OCI-LY7 (cell line): ENCODE results near the gene BCAN. TPM values are rescaled to one million over a fixed set of nuclear protein-coding genes. Genes with fewer than 3 reads are reported as not detected.

Experiments
- BruUV-seq: library from RNA; stranded (reverse); fragments of 400-500 nt; replicated peaks from 2 replicates; lab custom pipeline; 2021; lab: Mats Ljungman, UMichigan
- CTCF ChIA-PET: fragments of 300-600 bp; sonication (Branson Sonifier 250); formaldehyde crosslinking; loops from one replicate; lab custom pipeline; 2022; ENCODE audit warnings: antibody characterized with exemption; ENCODE audit not compliant: unreplicated experiment; lab: Charles Lee
- POLR2A ChIA-PET: fragments of 300-600 bp; sonication (Branson Sonifier 250); formaldehyde crosslinking; loops from one replicate; lab custom pipeline; 2022; ENCODE audit warnings: antibody characterized with exemption; lab: Charles Lee
- DNase-seq: peaks from one replicate; pipeline ENCODE4 v3.0.0-alpha.2; 2015; ENCODE audit warnings: low spot score
- H2AFZ ChIP-seq: fragments of 200-600 bp; sonication (generic), shearing (Covaris generic); 2 replicates; pipeline ENCODE4 v1.6.1; 2014; ENCODE audit warnings: mild to moderate bottlenecking, antibody characterized with exemption, low read length, moderate library complexity
- H3K27ac ChIP-seq: fragments of 200-600 bp; sonication (generic); 2 replicates; pipeline ENCODE4 v1.5.1; 2014; ENCODE audit warnings: mixed run types, low read depth, mild to moderate bottlenecking, moderate library complexity, low read length, inconsistent platforms; ENCODE audit not compliant: poor library complexity, severe bottlenecking
- H3K36me3 ChIP-seq: fragments of 200-600 bp; sonication (generic); 2 replicates; pipeline ENCODE4 v1.6.1; 2014; ENCODE audit warnings: mild to moderate bottlenecking, antibody characterized with exemption, low read length, moderate library complexity, mixed read lengths; ENCODE audit not compliant: insufficient read depth
- H3K4me1 ChIP-seq: fragments of 200-600 bp; sonication (generic); 2 replicates; pipeline ENCODE4 v1.5.1; 2014; ENCODE audit warnings: mild to moderate bottlenecking, low read length; ENCODE audit not compliant: insufficient read depth, poor library complexity, severe bottlenecking
- H3K4me2 ChIP-seq: fragments of 200-600 bp; sonication (generic); 2 replicates; pipeline ENCODE4 v1.6.1; 2014; ENCODE audit warnings: mild to moderate bottlenecking, low read length
- H3K4me3 ChIP-seq: fragments of 200-600 bp; sonication (generic); 2 replicates; pipeline ENCODE4 v1.5.1; 2014; ENCODE audit warnings: mild to moderate bottlenecking, low read depth, low read length; ENCODE audit not compliant: poor library complexity, severe bottlenecking
- H3K79me2 ChIP-seq: fragments of 200-600 bp; sonication (generic); 2 replicates; pipeline ENCODE4 v1.6.1; 2016; ENCODE audit warnings: low read depth, mild to moderate bottlenecking, low read length, moderate library complexity, mixed read lengths; ENCODE audit not compliant: insufficient read depth
- H3K9me2 ChIP-seq: fragments of 200-600 bp; sonication (generic); 2 replicates; pipeline ENCODE4 v1.6.1; 2016; ENCODE audit warnings: mild to moderate bottlenecking, low read length, mixed read lengths; ENCODE audit not compliant: insufficient read depth
- H3K9me3 ChIP-seq: fragments of 200-600 bp; sonication (generic); 2 replicates; pipeline ENCODE4 v1.6.1; 2014; ENCODE audit warnings: mild to moderate bottlenecking, mixed run types, low read length, mixed read lengths
- H4K20me1 ChIP-seq: fragments of 200-600 bp; sonication (generic); 2 replicates; pipeline ENCODE4 v1.6.1; 2014; ENCODE audit warnings: mild to moderate bottlenecking, antibody characterized with exemption, low read length, moderate library complexity, mixed read lengths; ENCODE audit not compliant: insufficient read depth
- CTCF ChIP-seq: fragments of 200-600 bp; sonication (generic); conservative IDR thresholded peaks from 2 replicates; pipeline ENCODE4 v1.5.1; 2014; ENCODE audit warnings: mild to moderate bottlenecking, antibody characterized with exemption, low read length, moderate library complexity, mixed read lengths
- EZH2phosphoT487 ChIP-seq: fragments of 200-600 bp; sonication (generic); IDR thresholded peaks from 2 replicates; pipeline ENCODE4 v1.6.1; 2018; ENCODE audit warnings: low read depth, borderline replicate concordance, mild to moderate bottlenecking, mixed run types, antibody characterized with exemption, low read length, moderate library complexity, mixed read lengths
- intact Hi-C: fragments of 100-400 bp; cut with micrococcal nuclease; formaldehyde crosslinking; loops from one replicate; pipeline ENCODE4 v1.10.0; 2022; ENCODE audit not compliant: unreplicated experiment
- total RNA-seq, 2 experiments: library from RNA; depleted of rRNA in 1 of 2; stranded (reverse); fragments of >200 nt in 1 of 2; shearing (Covaris generic) in 1 of 2; gene quantifications; 2 replicates each; pipeline ENCODE4 v1.2.3, GENCODE V29; 2014 to 2022

Gene BCAN
- total RNA-seq, 2 experiments from 2014 or later = not detected

GRCh38 chr1:156669794-156670193 lies 27.9 kb downstream of the BCAN start:
- POLR2A ChIA-PET = no interaction called here
- intact Hi-C loops = no loop called here

GRCh38 chr1:156670359-156670758 lies 28.4 kb downstream of the BCAN start:
- H2AFZ ChIP-seq = no peak overlapping the region
- intact Hi-C loops = no loop called here
- no peak overlapping the region for H3K4me3 ChIP-seq
- H3K9me2 ChIP-seq = no peaks in the 10 kb centered on the region
- TF ChIP-seq EZH2phosphoT487 (no peak), CTCF (no peak)
- POLR2A ChIA-PET = no interaction called here
- peaks cover 2% of the 10 kb centered on the region for H3K4me1 ChIP-seq
- no peak overlapping the region for H3K4me2 ChIP-seq
- CTCF ChIA-PET = no interaction called here
- H3K36me3 ChIP-seq = no peaks in the 10 kb centered on the region
- no peaks in the 10 kb centered on the region for H3K9me3 ChIP-seq
- H3K79me2 ChIP-seq = no peaks in the 10 kb centered on the region
- DNase-seq = no peak
- no peaks in the 10 kb centered on the region; the same call in 1 of the 2 replicates for H4K20me1 ChIP-seq
- BruUV-seq = no TSS peak
- H3K27ac ChIP-seq = no peak overlapping the region

More at GRCh38 chr1:156669794-156670193, 27.9 kb downstream of the BCAN start:
- Histone ChIP-seq H3K4me3 (no peak overlapping the region), H3K27ac (no peak overlapping the region), H4K20me1 (no peaks in the 10 kb centered on the region; the same call in 1 of the 2 replicates), H3K4me1 (peaks cover 8% of the 10 kb centered on the region), H3K9me3 (no peaks in the 10 kb centered on the region), H2AFZ (no peak overlapping the region), H3K79me2 (no peaks in the 10 kb centered on the region), H3K9me2 (no peaks in the 10 kb centered on the region), H3K4me2 (no peak overlapping the region), H3K36me3 (no peaks in the 10 kb centered on the region)
- DNase-seq = no peak
- no TSS peak for BruUV-seq
- TF ChIP-seq CTCF (no peak), EZH2phosphoT487 (no peak)
- CTCF ChIA-PET = interaction anchor here (0.6 kb wide), 1 partner anchor 9 kb away, joined by 4 read pairs; no protein-coding TSS in a partner anchor

DNA sequence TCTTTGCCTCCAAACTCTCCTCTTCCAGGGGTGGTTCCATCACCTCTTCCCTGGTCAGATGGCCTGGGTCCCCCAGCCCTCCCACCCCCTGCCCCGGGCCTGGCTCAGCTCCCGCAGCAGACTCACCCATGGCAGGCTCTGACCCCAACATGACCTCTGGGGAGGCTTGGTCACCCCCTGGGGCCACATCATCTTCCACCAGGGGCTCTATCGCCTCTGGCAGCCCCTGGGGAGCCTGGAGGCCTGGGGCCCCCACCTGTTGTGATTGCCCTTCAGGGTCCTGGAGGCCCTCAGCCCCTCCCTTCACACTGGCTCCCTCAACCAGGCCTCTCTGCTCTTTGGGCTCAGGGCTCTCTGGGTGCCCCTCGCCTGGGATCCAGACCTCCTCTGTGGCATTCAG lies 28.9 kb downstream of the BCAN start:
- no TSS peak for BruUV-seq
- Histone ChIP-seq H2AFZ (no peak overlapping the region), H3K4me3 (no peak overlapping the region), H4K20me1 (no peaks in the 10 kb centered on the region; the same call in 1 of the 2 replicates), H3K4me1 (no peaks in the 10 kb centered on the region), H3K36me3 (no peaks in the 10 kb centered on the region), H3K9me3 (no peaks in the 10 kb centered on the region), H3K9me2 (no peaks in the 10 kb centered on the region), H3K4me2 (no peak overlapping the region), H3K79me2 (no peaks in the 10 kb centered on the region), H3K27ac (no peak overlapping the region)
- ChIA-PET POLR2A (no interaction called here), CTCF (no interaction called here)
- TF ChIP-seq CTCF (no peak), EZH2phosphoT487 (no peak)
- intact Hi-C loops = no loop called here
- DNase-seq = no peak
